Fibroblast of lung (primary cell): Measurements from ENCODE around the gene IFI16.

Experiments used
- CTCF ChIP-seq, 2 donors: IDR thresholded peaks in 1 of 2; conservative IDR thresholded peaks in 1 of 2; 1 replicate in 1 of 2; 2 replicates in 1 of 2; pipeline ENCODE4 v1.5.1; 2011 to 2012; ENCODE audit warnings: low read length in 2 of 2, control low read depth in 1 of 2, inconsistent platforms in 1 of 2, low read depth in 1 of 2, mild to moderate bottlenecking in 1 of 2
- EZH2 ChIP-seq: IDR thresholded peaks from 2 replicates; pipeline ENCODE4 v1.5.1; 2012; ENCODE audit warnings: low read length, control low read depth, mild to moderate bottlenecking; ENCODE audit errors: missing control alignments

DNA sequence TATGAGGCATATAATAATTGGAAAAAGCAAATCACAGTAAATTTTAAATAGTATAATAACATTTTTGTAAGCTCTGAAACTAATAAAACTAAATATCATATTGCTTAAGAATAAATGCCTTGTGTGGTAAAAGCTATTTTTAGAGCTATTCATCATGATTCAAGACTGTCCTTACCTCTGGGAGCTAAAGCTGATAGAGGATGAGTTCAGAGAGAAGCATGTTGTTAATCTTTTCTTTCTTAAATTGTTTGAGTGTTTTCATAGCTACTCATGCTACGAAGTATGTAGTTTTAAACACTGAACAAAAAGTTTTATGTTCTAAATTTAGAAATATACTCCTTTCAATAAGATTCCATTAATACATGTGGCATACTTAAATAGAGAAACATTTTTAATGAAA, 30.5 kb downstream of the IFI16 start:
- TF ChIP-seq EZH2 (no peak), CTCF (conservative IDR thresholded peaks at IDR 0.05 in 1 of 2, IDR thresholded peaks at IDR 0.05 in 1 of 2; ENCODE audit: low read depth in 1 of 2, low read length in 2 of 2) (no peak)
